Activated CD4-positive, alpha-beta T cell treated with anti-CD3 and anti-CD28 coated beads for 36 hours (primary cell): ENCODE data around the gene RSRP1. TPM values are rescaled to one million over a fixed set of nuclear protein-coding genes. Genes with fewer than 3 reads are reported as not detected.
"Not testable (repeated sequence)": the region's sequence is repeated elsewhere in the genome, so short reads cannot be mapped to it uniquely, and the experiment has no call there.

ENCODE experiments used
- ATAC-seq: fragments of 200-7000 bp; cut with Tn5 transposase; one replicate; pipeline ENCODE4 v1.10.0; 2021; ENCODE audit warnings: mild to moderate bottlenecking, moderate library complexity
- CTCF ChIA-PET: fragments of 350-600 bp; sonication (Branson Sonifier 250); formaldehyde crosslinking; loops from one replicate; lab custom pipeline; 2021; ENCODE audit warnings: antibody characterized with exemption; lab: Charles Lee
- POLR2A ChIA-PET: fragments of 350-600 bp; sonication (Branson Sonifier 250); formaldehyde crosslinking; loops from one replicate; lab custom pipeline; 2021; ENCODE audit warnings: antibody characterized with exemption, inconsistent platforms; lab: Charles Lee
- DNase-seq: peaks from one replicate; pipeline ENCODE4 v3.0.0-alpha.2; 2020
- H3K27ac Mint-ChIP-seq: one replicate; pipeline ENCODE4 v1.8.0; 2021; ENCODE audit warnings: mixed read lengths
- H3K27me3 Mint-ChIP-seq: one replicate; pipeline ENCODE4 v1.8.0; 2021; ENCODE audit warnings: mixed read lengths
- H3K36me3 Mint-ChIP-seq: one replicate; pipeline ENCODE4 v1.8.0; 2021; ENCODE audit warnings: low read depth, mixed read lengths
- H3K4me1 Mint-ChIP-seq: one replicate; pipeline ENCODE4 v1.8.0; 2021; ENCODE audit warnings: mixed read lengths
- H3K4me3 Mint-ChIP-seq: one replicate; pipeline ENCODE4 v1.8.0; 2021; ENCODE audit warnings: mild to moderate bottlenecking, moderate library complexity, mixed read lengths
- H3K9me3 Mint-ChIP-seq: one replicate; pipeline ENCODE4 v1.8.0; 2021; ENCODE audit warnings: low read depth, mixed read lengths
- intact Hi-C, 2 experiments: fragments of 100-400 bp; cut with DNase I in 1 of 2; cut with micrococcal nuclease in 1 of 2; formaldehyde crosslinking; loops; one replicate each; pipeline versions ENCODE4 v1.14.2 to v1.15.1; 2022 to 2024; cut with DNase I, micrococcal nuclease
- total RNA-seq, 2 experiments: library from RNA; stranded (reverse); gene quantifications; one replicate each; pipeline ENCODE4 v1.2.3, GENCODE V29; 2021

RSRP1 gene
- total RNA-seq, 2 experiments from 2014 or later, result 86.8 to 120 TPM

- DNase-seq, result no peak
- no peaks in the 10 kb centered on the region for H3K27me3 Mint-ChIP-seq
- peaks cover 29% of the 10 kb centered on the region for H3K36me3 Mint-ChIP-seq
- H3K4me3 Mint-ChIP-seq, result no peak overlapping the region
- POLR2A ChIA-PET, result interaction anchor here (0.8 kb wide), 1 partner anchor 9 kb away, joined by 3 read pairs; the partner anchor contains the start of gene RSRP1
- no peaks in the 10 kb centered on the region for H3K9me3 Mint-ChIP-seq
- CTCF ChIA-PET, result no interaction called here
- H3K27ac Mint-ChIP-seq, result peak overlapping the region; percentile 23
- intact Hi-C loops, result loop anchor here in 1 of 2 experiments (2.0 kb wide), 1 partner anchor 29 kb away; no protein-coding TSS in a partner anchor
- peaks cover 33% of the 10 kb centered on the region for H3K4me1 Mint-ChIP-seq
- ATAC-seq, result no peak
These were observed 9.2 kb downstream of the RSRP1 start for GRCh38 chr1:25238046-25238445.

- POLR2A ChIA-PET, result interaction anchor here (0.6 to 1.0 kb wide), 2 partner anchors 9 to 544 kb away, joined by 4 to 7 read pairs; no protein-coding TSS in a partner anchor
- H3K4me3 Mint-ChIP-seq, H3K27me3 Mint-ChIP-seq, intact Hi-C loops, DNase-seq, H3K27ac Mint-ChIP-seq, H3K9me3 Mint-ChIP-seq, CTCF ChIA-PET, ATAC-seq: not testable (repeated sequence)
- Mint-ChIP-seq H3K36me3 (peaks cover 20% of the 10 kb centered on the region), H3K4me1 (peaks cover 27% of the 10 kb centered on the region)
These were observed 11.0 kb downstream of the RSRP1 start for GRCh38 chr1:25236261-25236660.

- H3K4me1 Mint-ChIP-seq, result peaks cover 26% of the 10 kb centered on the region
- POLR2A ChIA-PET, result interaction anchor here (1.2 kb wide), 1 partner anchor 12 kb away, joined by 3 read pairs; the partner anchor contains the start of gene RSRP1
- not testable (repeated sequence) for H3K27ac Mint-ChIP-seq
These were observed 11.8 kb downstream of the RSRP1 start for GRCh38 chr1:25235411-25235810.

GRCh38 chr1:25232866-25233784 is 14.1 kb downstream of the RSRP1 start:
- CTCF ChIA-PET, result interaction anchor here (0.5 to 1.3 kb wide), 5 partner anchors 9 to 1115 kb away, joined by 3 to 14 read pairs (median 3); no protein-coding TSS in a partner anchor
- DNase-seq (peak; percentile 83), ATAC-seq (peak; percentile 86)
- peaks cover 26% of the 10 kb centered on the region for H3K4me1 Mint-ChIP-seq
- H3K27me3 Mint-ChIP-seq, result no peaks in the 10 kb centered on the region
- H3K4me3 Mint-ChIP-seq, result no peak overlapping the region
- H3K36me3 Mint-ChIP-seq, result peaks cover 21% of the 10 kb centered on the region
- H3K9me3 Mint-ChIP-seq, result no peaks in the 10 kb centered on the region
- no peak overlapping the region for H3K27ac Mint-ChIP-seq
- POLR2A ChIA-PET, result interaction anchor here (0.5 to 2.9 kb wide), 8 partner anchors 12 to 1244 kb away, joined by 3 to 37 read pairs (median 4); partner anchors contain the start of genes MACO1 and RSRP1
- intact Hi-C loops, result loop anchor here (1.0 to 5.0 kb wide), 7 partner anchors 7 to 590 kb away; partner anchors contain the start of genes RSRP1 (in 2 of the 2), CLIC4 (in 1 of the 2), MACO1 (in 1 of the 2) and SRRM1 (in 1 of the 2)

More at GRCh38 chr1:25235411-25235810, 11.8 kb downstream of the RSRP1 start:
- H3K27me3 Mint-ChIP-seq, H3K9me3 Mint-ChIP-seq, intact Hi-C loops, DNase-seq, H3K4me3 Mint-ChIP-seq, CTCF ChIA-PET, ATAC-seq: not testable (repeated sequence)
- H3K36me3 Mint-ChIP-seq, result peaks cover 18% of the 10 kb centered on the region

- no peak within 1 kb of the TSS for H3K4me3 Mint-ChIP-seq
- H3K27me3 Mint-ChIP-seq, result no peaks in the 10 kb centered on the region
- H3K4me1 Mint-ChIP-seq, result peaks cover 26% of the 10 kb centered on the region
- peaks cover 24% of the 10 kb centered on the region for H3K36me3 Mint-ChIP-seq
- ATAC-seq, result peak; percentile 92
- ChIA-PET CTCF (interaction anchor here (0.5 to 1.3 kb wide), 7 partner anchors 8 to 1116 kb away, joined by 3 to 14 read pairs (median 3); no protein-coding TSS in a partner anchor), POLR2A (interaction anchor here (0.6 to 2.9 kb wide), 7 partner anchors 9 to 199 kb away, joined by 3 to 37 read pairs (median 5); partner anchors contain the start of genes MACO1 and RSRP1)
- H3K9me3 Mint-ChIP-seq, result no peaks in the 10 kb centered on the region
- no peak within 1 kb of the TSS for H3K27ac Mint-ChIP-seq
- intact Hi-C loops, result loop anchor here (1.0 to 5.0 kb wide), 7 partner anchors 8 to 589 kb away; partner anchors contain the start of genes RSRP1 (in 2 of the 2), CLIC4 (in 1 of the 2), MACO1 (in 1 of the 2) and SRRM1 (in 1 of the 2)
- DNase-seq, result peak; percentile 92
These were observed 15.0 kb downstream of the RSRP1 start, which contains the start of gene SYF2 for GRCh38 chr1:25232027-25232865. SYF2 (minus strand) TSS chr1:25232502; CDS start chr1:25232467, 35 bp downstream.

- H3K27me3 Mint-ChIP-seq, result no peaks in the 10 kb centered on the region
- intact Hi-C loops, result no loop called here
- peaks cover 34% of the 10 kb centered on the region for H3K36me3 Mint-ChIP-seq
- no peak overlapping the region for H3K4me3 Mint-ChIP-seq
- POLR2A ChIA-PET, result interaction anchor here (0.6 kb wide), 1 partner anchor 898 kb away, joined by 16 read pairs; no protein-coding TSS in a partner anchor
- ATAC-seq, result no peak
- peaks cover 7% of the 10 kb centered on the region for H3K4me1 Mint-ChIP-seq
- CTCF ChIA-PET, result no interaction called here
- no peak for DNase-seq
- H3K9me3 Mint-ChIP-seq, result no peaks in the 10 kb centered on the region
- peak overlapping the region; percentile 5 for H3K27ac Mint-ChIP-seq
These were observed 23.8 kb downstream of the RSRP1 start for GRCh38 chr1:25223471-25223870.

- intact Hi-C loops, result no loop called here
- ATAC-seq (no peak), DNase-seq (no peak)
- Mint-ChIP-seq H3K4me1 (peaks cover 2% of the 10 kb centered on the region), H3K27me3 (no peaks in the 10 kb centered on the region), H3K9me3 (no peaks in the 10 kb centered on the region), H3K36me3 (peaks cover 30% of the 10 kb centered on the region), H3K4me3 (no peak overlapping the region), H3K27ac (no peak overlapping the region)
- ChIA-PET CTCF (no interaction called here), POLR2A (no interaction called here)
These were observed 24.6 kb downstream of the RSRP1 start for GRCh38 chr1:25222606-25223005.

- H3K27ac Mint-ChIP-seq, result no peak overlapping the region
- no peak overlapping the region for H3K4me3 Mint-ChIP-seq
- H3K36me3 Mint-ChIP-seq, result peaks cover 18% of the 10 kb centered on the region
- H3K9me3 Mint-ChIP-seq, result no peaks in the 10 kb centered on the region
- POLR2A ChIA-PET, result no interaction called here
- intact Hi-C loops, result no loop called here
- DNase-seq, result no peak
- ATAC-seq, result no peak
- H3K4me1 Mint-ChIP-seq, result peaks cover 2% of the 10 kb centered on the region
- H3K27me3 Mint-ChIP-seq, result no peaks in the 10 kb centered on the region
- CTCF ChIA-PET, result no interaction called here
These were observed 26.6 kb downstream of the RSRP1 start for GRCh38 chr1:25220666-25221065.

GRCh38 chr1:25219661-25220251 is 27.5 kb downstream of the RSRP1 start:
- H3K9me3 Mint-ChIP-seq, result no peaks in the 10 kb centered on the region
- H3K36me3 Mint-ChIP-seq, result peaks cover 15% of the 10 kb centered on the region
- intact Hi-C loops, result no loop called here
- no peak for ATAC-seq
- ChIA-PET POLR2A (no interaction called here), CTCF (interaction anchor here (1.2 kb wide), 1 partner anchor 15 kb away, joined by 6 read pairs; no protein-coding TSS in a partner anchor)
- no peak for DNase-seq
- H3K27ac Mint-ChIP-seq, result peak overlapping the region; percentile 0
- H3K4me3 Mint-ChIP-seq, result no peak overlapping the region
- peaks cover 2% of the 10 kb centered on the region for H3K4me1 Mint-ChIP-seq
- H3K27me3 Mint-ChIP-seq, result no peaks in the 10 kb centered on the region

- H3K27me3 Mint-ChIP-seq, result no peaks in the 10 kb centered on the region
- no peak overlapping the region for H3K4me3 Mint-ChIP-seq
- ATAC-seq (no peak), DNase-seq (no peak)
- intact Hi-C loops, result no loop called here
- no peak overlapping the region for H3K27ac Mint-ChIP-seq
- CTCF ChIA-PET, result no interaction called here
- H3K36me3 Mint-ChIP-seq, result peaks cover 4% of the 10 kb centered on the region
- H3K4me1 Mint-ChIP-seq, result no peaks in the 10 kb centered on the region
- POLR2A ChIA-PET, result interaction anchor here (0.6 kb wide), 1 partner anchor 831 kb away, joined by 9 read pairs; no protein-coding TSS in a partner anchor
- no peaks in the 10 kb centered on the region for H3K9me3 Mint-ChIP-seq
These were observed 29.5 kb downstream of the RSRP1 start for GRCh38 chr1:25217598-25218232.
